Keratinocyte (primary cell): ENCODE measurements around the gene LRRC3C. TPM values are rescaled to one million over a fixed set of nuclear protein-coding genes. Genes with fewer than 3 reads are reported as not detected.

Experiments
- DNase-seq: peaks from one replicate; pipeline ENCODE4 v3.0.0-alpha.2; 2011; ENCODE audit warnings: low read depth, missing footprints, low spot score
- FAIRE-seq: peaks from 2 replicates; lab custom pipeline; 2011; peaks lifted over from hg19 to GRCh38; lab: Jason Lieb, UNC
- H2AFZ ChIP-seq: 2 replicates; pipeline ENCODE4 v1.6.0; 2012; ENCODE audit warnings: low read length, control low read depth, inconsistent platforms; ENCODE audit not compliant: control insufficient read depth
- H3K27ac ChIP-seq: 2 replicates; pipeline ENCODE4 v1.5.1; 2011; ENCODE audit warnings: low read length; ENCODE audit not compliant: control insufficient read depth, insufficient read depth
- H3K27me3 ChIP-seq: 3 replicates; pipeline ENCODE4 v1.6.0; 2011; ENCODE audit warnings: low read length; ENCODE audit not compliant: control insufficient read depth, insufficient read depth; ENCODE audit errors: extremely low read depth
- H3K36me3 ChIP-seq, 2 experiments: 2 replicates in 1 of 2; 3 replicates in 1 of 2; pipeline ENCODE4 v1.5.1; 2011; ENCODE audit warnings: low read length in 2 of 2, mild to moderate bottlenecking in 1 of 2; ENCODE audit not compliant: control insufficient read depth in 2 of 2, insufficient read depth in 2 of 2; ENCODE audit errors: extremely low read depth in 1 of 2
- H3K4me1 ChIP-seq: 3 replicates; pipeline ENCODE4 v1.5.1; 2011; ENCODE audit warnings: low read length; ENCODE audit not compliant: control insufficient read depth, insufficient read depth; ENCODE audit errors: extremely low read depth
- H3K4me2 ChIP-seq: 3 replicates; pipeline ENCODE4 v1.6.0; 2011; ENCODE audit warnings: low read depth, low read length; ENCODE audit not compliant: control insufficient read depth, insufficient read depth; ENCODE audit errors: extremely low read depth
- H3K4me3 ChIP-seq, 3 experiments: fragments of 200-600 bp in 1 of 3; sonication (generic) in 1 of 3; 2 replicates in 2 of 3; 3 replicates in 1 of 3; pipeline ENCODE4 v1.5.1; 2011 to 2016; ENCODE audit warnings: low read length in 3 of 3, mild to moderate bottlenecking in 3 of 3, control low read depth in 2 of 3, inconsistent platforms in 1 of 3, low read depth in 1 of 3, mixed read lengths in 1 of 3, mixed run types in 1 of 3, moderate library complexity in 1 of 3; ENCODE audit not compliant: control insufficient read depth in 2 of 3, insufficient read depth in 2 of 3; ENCODE audit errors: extremely low read depth in 1 of 3
- H3K79me2 ChIP-seq: 2 replicates; pipeline ENCODE4 v1.6.0; 2012; ENCODE audit warnings: low read length; ENCODE audit not compliant: control insufficient read depth, insufficient read depth
- H3K9ac ChIP-seq: 3 replicates; pipeline ENCODE4 v1.6.0; 2011; ENCODE audit warnings: low read length; ENCODE audit not compliant: control insufficient read depth, insufficient read depth; ENCODE audit errors: extremely low read depth
- H3K9me1 ChIP-seq: 3 replicates; pipeline ENCODE4 v1.6.0; 2011; ENCODE audit warnings: low read length; ENCODE audit not compliant: control insufficient read depth, insufficient read depth; ENCODE audit errors: extremely low read depth
- H3K9me3 ChIP-seq: 2 replicates; pipeline ENCODE4 v1.5.1; 2012; ENCODE audit warnings: low read depth, low read length; ENCODE audit not compliant: control insufficient read depth
- H4K20me1 ChIP-seq: 3 replicates; pipeline ENCODE4 v1.6.0; 2011; ENCODE audit warnings: low read length; ENCODE audit not compliant: control insufficient read depth, insufficient read depth; ENCODE audit errors: extremely low read depth
- EZH2 ChIP-seq: IDR thresholded peaks from one replicate; pipeline ENCODE4 v1.6.1; 2012; ENCODE audit warnings: inconsistent platforms, mild to moderate bottlenecking, low read length, moderate library complexity
- dilution Hi-C: fragments of 300-500 bp; cut with MboI; formaldehyde crosslinking; loops from one replicate; pipeline ENCODE4 v1.7.0; 2020; ENCODE audit warnings: low sequenced_read_pairs; ENCODE audit not compliant: extremely low pct_ligation_motif_present
- polyA plus RNA-seq, 5 experiments: library from polyadenylated mRNA; depleted of rRNA in 3 of 5; stranded (reverse) in 3 of 5; stranded (forward) in 1 of 5; unstranded in 1 of 5; fragments of >200 nt; gene quantifications; 1 replicate in 1 of 5; 2 replicates in 3 of 5; 3 replicates in 1 of 5; pipeline versions ENCODE4 v1.2.1 to v1.2.3, GENCODE V29; 2011 to 2012; ENCODE audit warnings: missing spikeins in 2 of 5, low read depth in 1 of 5, low replicate concordance in 1 of 5
- TF ChIP-seq, protein P1 (sequence below), 3 experiments: IDR thresholded peaks in 1 of 3; conservative IDR thresholded peaks in 1 of 3; optimal IDR thresholded peaks in 1 of 3; 2 replicates in 2 of 3; 3 replicates in 1 of 3; pipeline versions ENCODE3 to v1.5.1; 2011; ENCODE audit warnings: low read length in 3 of 3, mild to moderate bottlenecking in 3 of 3, moderate library complexity in 2 of 3, control low read depth in 1 of 3, inconsistent platforms in 1 of 3; ENCODE audit not compliant: insufficient read depth in 2 of 3; ENCODE audit errors: extremely low read depth in 1 of 3

The LRRC3C gene
- polyA plus RNA-seq, 1 donor (not counting 4 experiments of a cell fraction or from before 2014, with no cell fraction given), result not detected

DNA sequence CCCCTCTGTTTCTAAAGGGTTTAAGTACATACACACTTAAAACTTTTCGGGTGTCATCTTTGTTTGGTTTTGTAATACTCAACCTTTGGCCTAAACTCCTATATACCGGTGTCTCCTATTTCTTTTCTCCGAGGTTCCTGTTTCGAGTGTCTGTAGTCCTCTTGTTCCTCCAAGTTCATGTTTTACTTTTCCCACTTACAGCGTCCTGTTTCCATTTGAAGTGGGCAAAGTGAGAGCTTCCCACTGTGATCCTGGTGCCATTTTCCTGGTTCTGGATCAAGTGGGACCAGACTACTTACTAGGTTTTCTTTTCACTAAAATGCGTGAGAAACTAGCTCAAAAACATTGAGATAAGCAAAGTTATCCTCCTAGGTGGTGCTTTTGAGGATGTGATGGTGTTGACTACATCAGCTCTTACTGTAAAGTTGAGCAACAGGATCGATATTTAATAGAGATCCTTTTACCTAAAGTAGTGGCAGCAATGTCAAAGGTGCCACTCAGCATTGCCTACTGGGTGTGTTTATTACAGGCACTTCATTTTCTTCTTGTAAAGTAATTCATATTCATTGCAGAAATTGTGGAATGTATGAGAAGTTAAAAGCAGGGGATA lies 54.3 kb downstream of the LRRC3C start:
- H2AFZ ChIP-seq, result no peak overlapping the region
- no peak for DNase-seq
- H3K27me3 ChIP-seq, result no peaks in the 10 kb centered on the region
- no peaks in the 10 kb centered on the region for H3K9me1 ChIP-seq
- TF ChIP-seq, protein P1, sequence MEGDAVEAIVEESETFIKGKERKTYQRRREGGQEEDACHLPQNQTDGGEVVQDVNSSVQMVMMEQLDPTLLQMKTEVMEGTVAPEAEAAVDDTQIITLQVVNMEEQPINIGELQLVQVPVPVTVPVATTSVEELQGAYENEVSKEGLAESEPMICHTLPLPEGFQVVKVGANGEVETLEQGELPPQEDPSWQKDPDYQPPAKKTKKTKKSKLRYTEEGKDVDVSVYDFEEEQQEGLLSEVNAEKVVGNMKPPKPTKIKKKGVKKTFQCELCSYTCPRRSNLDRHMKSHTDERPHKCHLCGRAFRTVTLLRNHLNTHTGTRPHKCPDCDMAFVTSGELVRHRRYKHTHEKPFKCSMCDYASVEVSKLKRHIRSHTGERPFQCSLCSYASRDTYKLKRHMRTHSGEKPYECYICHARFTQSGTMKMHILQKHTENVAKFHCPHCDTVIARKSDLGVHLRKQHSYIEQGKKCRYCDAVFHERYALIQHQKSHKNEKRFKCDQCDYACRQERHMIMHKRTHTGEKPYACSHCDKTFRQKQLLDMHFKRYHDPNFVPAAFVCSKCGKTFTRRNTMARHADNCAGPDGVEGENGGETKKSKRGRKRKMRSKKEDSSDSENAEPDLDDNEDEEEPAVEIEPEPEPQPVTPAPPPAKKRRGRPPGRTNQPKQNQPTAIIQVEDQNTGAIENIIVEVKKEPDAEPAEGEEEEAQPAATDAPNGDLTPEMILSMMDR (optimal IDR thresholded peaks at IDR 0.05 in 1 of 3, IDR thresholded peaks at IDR 0.05 in 1 of 3, conservative IDR thresholded peaks at IDR 0.05 in 1 of 3; ENCODE audit: extremely low read depth in 1 of 3, insufficient read depth in 2 of 3, low read length in 3 of 3), result no peak
- TF ChIP-seq EZH2, result no peak
- no peak for FAIRE-seq
- peak overlapping the region; percentile 97 for H3K4me2 ChIP-seq
- H3K9ac ChIP-seq, result peak overlapping the region; percentile 99
- peaks cover 16 to 25% of the 10 kb centered on the region in 2 experiments for H3K36me3 ChIP-seq
- peak overlapping the region; percentile 98 for H3K27ac ChIP-seq
- peaks cover 49% of the 10 kb centered on the region for H3K79me2 ChIP-seq
- H3K4me1 ChIP-seq, result peaks cover 34% of the 10 kb centered on the region
- H4K20me1 ChIP-seq, result peaks cover 6% of the 10 kb centered on the region
- dilution Hi-C loops, result no loop called here
- H3K9me3 ChIP-seq, result no peaks in the 10 kb centered on the region
- peak overlapping the region; percentile 92 to 99 (median 93) for H3K4me3 ChIP-seq

DNA sequence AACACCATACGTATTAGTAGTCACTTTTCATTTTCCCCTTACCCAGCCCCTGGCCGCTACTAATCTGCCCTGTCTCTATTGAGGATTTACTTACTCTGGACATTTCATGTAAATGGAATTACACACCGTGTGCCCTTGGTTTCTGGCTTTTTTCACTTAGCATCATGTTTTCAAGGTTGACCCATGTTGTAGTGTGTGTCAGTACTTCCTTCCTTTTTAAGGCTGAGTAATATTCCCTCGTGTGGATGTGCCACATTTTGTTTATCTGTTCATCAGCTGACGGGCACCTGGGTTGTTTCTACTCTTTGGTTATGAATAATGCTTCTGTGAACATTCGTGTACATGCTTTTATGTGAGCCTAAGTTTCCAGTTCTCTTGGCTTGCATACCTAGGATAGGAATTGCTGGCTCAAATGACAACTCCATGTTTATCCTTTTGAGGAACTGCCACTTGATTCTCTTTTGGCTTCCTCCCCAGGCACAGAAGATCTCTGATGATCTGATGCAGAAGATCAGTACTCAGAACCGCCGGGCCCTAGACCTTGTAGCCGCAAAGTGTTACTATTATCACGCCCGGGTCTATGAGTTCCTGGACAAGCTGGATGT lies 60.8 kb downstream of the LRRC3C start:
- no peak for FAIRE-seq
- dilution Hi-C loops, result no loop called here
- Histone ChIP-seq H2AFZ (no peak overlapping the region), H3K27me3 (no peaks in the 10 kb centered on the region), H4K20me1 (no peaks in the 10 kb centered on the region), H3K27ac (no peak overlapping the region), H3K36me3 (peaks cover 57 to 75% of the 10 kb centered on the region in 2 experiments), H3K9me3 (no peaks in the 10 kb centered on the region), H3K9ac (no peak overlapping the region), H3K4me1 (no peaks in the 10 kb centered on the region), H3K79me2 (peaks cover 26% of the 10 kb centered on the region), H3K4me2 (no peak overlapping the region), H3K4me3 (no peak overlapping the region), H3K9me1 (no peaks in the 10 kb centered on the region)
- TF ChIP-seq, protein P1 (optimal IDR thresholded peaks at IDR 0.05 in 1 of 3, IDR thresholded peaks at IDR 0.05 in 1 of 3, conservative IDR thresholded peaks at IDR 0.05 in 1 of 3; ENCODE audit: extremely low read depth in 1 of 3, insufficient read depth in 2 of 3, low read length in 3 of 3), result no peak
- no peak for TF ChIP-seq EZH2
- no peak for DNase-seq
